Trophoblast cell (in vitro differentiated cells and primary cell): ENCODE data around the gene KRTAP5-4.
"Not testable (repeated sequence)": the region's sequence is repeated elsewhere in the genome, so short reads cannot be mapped to it uniquely, and the experiment has no call there.

Experiments used
- DNase-seq, 2 donors: peaks; one replicate each; pipeline ENCODE4 v3.0.0-alpha.2; 2016
- H2AFZ ChIP-seq: 2 replicates; pipeline ENCODE4 v1.6.1; 2013; ENCODE audit warnings: low read length, moderate library complexity, mild to moderate bottlenecking; ENCODE audit not compliant: insufficient read depth, poor library complexity
- H2AK5ac ChIP-seq: 2 replicates; pipeline ENCODE4 v1.6.1; 2013; ENCODE audit warnings: mild to moderate bottlenecking, low read length
- H2BK120ac ChIP-seq: 2 replicates; pipeline ENCODE4 v1.6.1; 2013; ENCODE audit warnings: low read length, mild to moderate bottlenecking, moderate library complexity; ENCODE audit not compliant: insufficient read depth, poor library complexity
- H2BK12ac ChIP-seq: 2 replicates; pipeline ENCODE4 v1.6.1; 2013; ENCODE audit warnings: mild to moderate bottlenecking, low read length, moderate library complexity
- H2BK5ac ChIP-seq: 2 replicates; pipeline ENCODE4 v1.6.1; 2013; ENCODE audit warnings: low read length, low read depth, moderate library complexity, mild to moderate bottlenecking; ENCODE audit not compliant: poor library complexity
- H3K14ac ChIP-seq: 2 replicates; pipeline ENCODE4 v1.6.1; 2013; ENCODE audit warnings: mild to moderate bottlenecking, low read length
- H3K18ac ChIP-seq: 2 replicates; pipeline ENCODE4 v1.6.1; 2013; ENCODE audit warnings: mild to moderate bottlenecking, low read length
- H3K23ac ChIP-seq: 2 replicates; pipeline ENCODE4 v1.6.1; 2013; ENCODE audit warnings: low read length
- H3K27ac ChIP-seq: 2 replicates; pipeline ENCODE4 v1.5.1; 2013; ENCODE audit warnings: low read depth, mild to moderate bottlenecking, inconsistent platforms, low read length, moderate library complexity
- H3K27me3 ChIP-seq: 2 replicates; pipeline ENCODE4 v1.6.1; 2013; ENCODE audit warnings: inconsistent platforms, mild to moderate bottlenecking, low read length, moderate library complexity; ENCODE audit not compliant: insufficient read depth
- H3K36me3 ChIP-seq, 2 experiments: 1 replicate in 1 of 2; 2 replicates in 1 of 2; pipeline ENCODE4 v1.6.1; 2013; ENCODE audit warnings: low read length in 2 of 2, mild to moderate bottlenecking in 2 of 2, moderate library complexity in 1 of 2; ENCODE audit not compliant: insufficient read depth in 2 of 2, control insufficient read depth in 1 of 2
- H3K4ac ChIP-seq: 2 replicates; pipeline ENCODE4 v1.6.1; 2013; ENCODE audit warnings: low read depth, mild to moderate bottlenecking, low read length, moderate library complexity
- H3K4me1 ChIP-seq, 2 experiments: 1 replicate in 1 of 2; 2 replicates in 1 of 2; pipeline ENCODE4 v1.6.1; 2013; ENCODE audit warnings: low read length in 2 of 2, mild to moderate bottlenecking in 2 of 2, moderate library complexity in 1 of 2; ENCODE audit not compliant: insufficient read depth in 2 of 2, control insufficient read depth in 1 of 2
- H3K4me2 ChIP-seq: 2 replicates; pipeline ENCODE4 v1.6.1; 2013; ENCODE audit warnings: inconsistent platforms, mild to moderate bottlenecking, low read length, moderate library complexity
- H3K4me3 ChIP-seq: 2 replicates; pipeline ENCODE4 v1.5.1; 2013; ENCODE audit warnings: mild to moderate bottlenecking, low read depth, low read length, inconsistent platforms
- H3K79me1 ChIP-seq: one replicate; pipeline ENCODE4 v1.6.1; 2013; ENCODE audit warnings: low read length
- H3K79me2 ChIP-seq: 2 replicates; pipeline ENCODE4 v1.6.1; 2013; ENCODE audit warnings: low read length, mild to moderate bottlenecking; ENCODE audit not compliant: control insufficient read depth, insufficient read depth, poor library complexity
- H3K9ac ChIP-seq: 2 replicates; pipeline ENCODE4 v1.6.1; 2013; ENCODE audit warnings: mild to moderate bottlenecking, low read length
- H3K9me3 ChIP-seq: 2 replicates; pipeline ENCODE4 v1.6.1; 2013; ENCODE audit warnings: low read depth, mild to moderate bottlenecking, control low read depth, inconsistent platforms, low read length; ENCODE audit not compliant: insufficient read depth
- H4K12ac ChIP-seq: 2 replicates; pipeline ENCODE4 v1.6.1; 2013; ENCODE audit warnings: low read depth, mild to moderate bottlenecking, low read length, moderate library complexity
- H4K8ac ChIP-seq: 2 replicates; pipeline ENCODE4 v1.6.1; 2013; ENCODE audit warnings: low read depth, mild to moderate bottlenecking, low read length, moderate library complexity
- H4K91ac ChIP-seq: one replicate; pipeline ENCODE4 v1.6.1; 2013; ENCODE audit warnings: low read depth, mild to moderate bottlenecking, low read length, moderate library complexity
- WGBS: extraction: QIAGEN DNeasy Blood & Tissue Kit; methylation state at CpG from one replicate; pipeline ENCODE4 v1.1.7; 2013; ENCODE audit warnings: missing lambda C conversion rate; ENCODE audit not compliant: insufficient read length, insufficient coverage; ENCODE audit errors: extremely low coverage; 5-methylcytosine and 5-hydroxymethylcytosine counted together

Gene KRTAP5-4

GRCh38 chr11:1575756-1576155, 46.2 kb downstream of the KRTAP5-4 start:
- H3K23ac ChIP-seq, H3K4ac ChIP-seq, H3K79me2 ChIP-seq, H3K18ac ChIP-seq, H3K4me2 ChIP-seq, H4K12ac ChIP-seq, H3K9ac ChIP-seq, H2AFZ ChIP-seq, H3K14ac ChIP-seq, H3K36me3 ChIP-seq, H4K8ac ChIP-seq, H2BK5ac ChIP-seq, H2AK5ac ChIP-seq, DNase-seq, H3K27ac ChIP-seq, H2BK12ac ChIP-seq, H3K4me3 ChIP-seq, H4K91ac ChIP-seq, H2BK120ac ChIP-seq, H3K9me3 ChIP-seq: not testable (repeated sequence)
- Histone ChIP-seq H3K4me1 (peaks cover 6 to 13% of the 10 kb centered on the region in 2 experiments), H3K27me3 (peaks cover 19% of the 10 kb centered on the region), H3K79me1 (peaks cover 11% of the 10 kb centered on the region)
- no CpG with 5 or more reads among the region's 16 CpGs for WGBS

- Histone ChIP-seq H4K8ac (no peak overlapping the region), H3K14ac (no peak overlapping the region), H2BK5ac (no peak overlapping the region), H3K27ac (no peak overlapping the region), H3K4ac (no peak overlapping the region), H3K79me1 (peaks cover 11% of the 10 kb centered on the region), H3K27me3 (peaks cover 19% of the 10 kb centered on the region), H3K79me2 (peaks cover 9% of the 10 kb centered on the region), H3K9me3 (peaks cover 4% of the 10 kb centered on the region), H3K4me2 (no peak overlapping the region), H2BK12ac (no peak overlapping the region), H3K23ac (no peak overlapping the region), H3K4me3 (no peak overlapping the region), H3K18ac (no peak overlapping the region), H2AFZ (no peak overlapping the region), H2AK5ac (no peak overlapping the region), H3K9ac (no peak overlapping the region), H4K12ac (no peak overlapping the region), H2BK120ac (no peak overlapping the region), H3K36me3 (no peaks in the 10 kb centered on the region), H3K4me1 (peaks cover 8 to 19% of the 10 kb centered on the region in 2 experiments), H4K91ac (no peak overlapping the region)
- no peak for DNase-seq
- WGBS = no CpG with 5 or more reads among the region's 7 CpGs
These were observed 47.0 kb downstream of the KRTAP5-4 start for GRCh38 chr11:1574933-1575242.

- no peak overlapping the region for H4K91ac ChIP-seq
- H3K9me3 ChIP-seq = peaks cover 4% of the 10 kb centered on the region
- peak overlapping the region; percentile 91 for H3K4me2 ChIP-seq
- no peak overlapping the region for H2BK120ac ChIP-seq
- H3K36me3 ChIP-seq = peaks cover 1 to 3% of the 10 kb centered on the region in 2 experiments
- peaks cover 19% of the 10 kb centered on the region for H3K27me3 ChIP-seq
- peak overlapping the region; percentile 61 for H3K4me3 ChIP-seq
- no peak overlapping the region for H3K27ac ChIP-seq
- no peak overlapping the region for H3K18ac ChIP-seq
- no peak overlapping the region for H2AK5ac ChIP-seq
- H3K79me1 ChIP-seq = peaks cover 11% of the 10 kb centered on the region
- no peak overlapping the region for H4K12ac ChIP-seq
- no peak overlapping the region for H2BK5ac ChIP-seq
- H2BK12ac ChIP-seq = no peak overlapping the region
- H3K4ac ChIP-seq = no peak overlapping the region
- WGBS = no CpG with 5 or more reads among the region's 64 CpGs
- H3K14ac ChIP-seq = no peak overlapping the region
- H3K79me2 ChIP-seq = peaks cover 9% of the 10 kb centered on the region
- no peak overlapping the region for H4K8ac ChIP-seq
- no peak overlapping the region for H2AFZ ChIP-seq
- H3K23ac ChIP-seq = no peak overlapping the region
- H3K9ac ChIP-seq = no peak overlapping the region
- H3K4me1 ChIP-seq = peaks cover 8 to 19% of the 10 kb centered on the region in 2 experiments
- peak in 1 of 2 donors; percentile 56 for DNase-seq
These were observed 47.6 kb downstream of the KRTAP5-4 start for GRCh38 chr11:1574238-1574932.

GRCh38 chr11:1573903-1574237, 48.1 kb downstream of the KRTAP5-4 start:
- H3K4ac ChIP-seq = no peak overlapping the region
- H3K79me1 ChIP-seq = peaks cover 11% of the 10 kb centered on the region
- no peak overlapping the region for H2BK120ac ChIP-seq
- H2AFZ ChIP-seq = no peak overlapping the region
- no peak overlapping the region for H3K27ac ChIP-seq
- H2BK12ac ChIP-seq = no peak overlapping the region
- no peak overlapping the region for H3K23ac ChIP-seq
- peaks cover 19% of the 10 kb centered on the region for H3K27me3 ChIP-seq
- H3K36me3 ChIP-seq = peaks cover 3 to 5% of the 10 kb centered on the region in 2 experiments
- no peak overlapping the region for H4K91ac ChIP-seq
- no peak overlapping the region for H4K12ac ChIP-seq
- H3K4me3 ChIP-seq = peak overlapping the region; percentile 62
- H3K4me2 ChIP-seq = peak overlapping the region; percentile 91
- no peak for DNase-seq
- H3K14ac ChIP-seq = no peak overlapping the region
- no peak overlapping the region for H3K9ac ChIP-seq
- no CpG with 5 or more reads among the region's 7 CpGs for WGBS
- no peak overlapping the region for H4K8ac ChIP-seq
- H3K18ac ChIP-seq = no peak overlapping the region
- peaks cover 4% of the 10 kb centered on the region for H3K9me3 ChIP-seq
- peaks cover 9% of the 10 kb centered on the region for H3K79me2 ChIP-seq
- peaks cover 8 to 19% of the 10 kb centered on the region in 2 experiments for H3K4me1 ChIP-seq
- H2BK5ac ChIP-seq = no peak overlapping the region
- no peak overlapping the region for H2AK5ac ChIP-seq
